ENCODE results near the gene SYT11.
"Not testable (repeated sequence)": the region's sequence is repeated elsewhere in the genome, so short reads cannot be mapped to it uniquely, and the experiment has no call there.

Gene SYT11

DNA sequence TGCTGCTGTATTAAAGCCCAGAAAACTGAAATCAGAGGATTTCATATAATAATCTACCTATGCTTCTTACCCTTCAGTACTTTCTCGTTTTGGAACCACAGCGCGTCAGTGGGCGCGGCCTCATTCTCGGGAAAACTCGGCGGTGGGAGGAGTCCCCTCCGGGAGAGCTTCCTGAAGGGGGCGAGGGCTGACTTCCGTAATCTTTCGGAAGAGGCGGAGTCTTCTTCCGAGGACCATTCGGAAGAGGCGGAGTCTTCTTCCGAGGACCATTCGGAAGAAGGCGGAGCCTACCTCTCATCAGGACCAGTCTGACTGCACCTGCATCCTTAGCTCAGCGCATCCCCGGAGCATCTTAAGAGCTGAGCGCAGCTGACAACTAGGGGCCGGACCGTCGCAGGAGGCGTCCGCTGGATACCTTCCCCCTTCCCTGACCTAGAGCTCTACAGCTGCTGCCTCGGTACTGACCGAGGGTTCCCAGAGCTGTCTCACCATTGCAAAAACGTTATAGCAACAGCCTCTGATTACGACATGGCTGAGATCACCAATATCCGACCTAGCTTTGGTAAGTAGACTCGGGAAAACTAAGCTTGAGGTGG is at the start of gene SYT11:
Gene SYT11, plus strand, starts transcription at position 334 of the 596 bp plus-strand sequence. Its CDS starts 195 bp downstream, at position 529.
- peak; percentile 99 for DNase-seq

DNA sequence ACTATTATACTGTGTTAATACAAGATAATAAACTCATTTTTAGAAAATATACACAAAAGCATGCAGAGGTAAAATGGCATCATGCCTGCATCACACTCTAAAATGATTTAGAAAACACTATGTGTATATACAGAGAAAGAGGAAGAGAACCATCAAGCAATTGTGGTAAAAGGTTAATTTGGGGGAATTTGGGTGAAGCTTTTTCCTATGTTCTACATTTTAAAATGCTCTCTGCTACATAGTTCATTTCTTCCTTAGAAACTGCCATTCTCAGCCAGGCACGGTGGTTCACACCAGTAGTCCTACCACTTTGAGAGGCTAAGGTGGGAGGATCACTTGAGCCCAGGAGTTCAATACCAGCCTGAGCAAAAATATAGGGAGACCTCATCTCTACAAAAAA is 46.5 kb upstream of the SYT11 start:
- no peak for DNase-seq

- DNase-seq: no peak
Measured at GRCh38 chr1:155813672-155814071, 45.7 kb upstream of the SYT11 start.

DNA sequence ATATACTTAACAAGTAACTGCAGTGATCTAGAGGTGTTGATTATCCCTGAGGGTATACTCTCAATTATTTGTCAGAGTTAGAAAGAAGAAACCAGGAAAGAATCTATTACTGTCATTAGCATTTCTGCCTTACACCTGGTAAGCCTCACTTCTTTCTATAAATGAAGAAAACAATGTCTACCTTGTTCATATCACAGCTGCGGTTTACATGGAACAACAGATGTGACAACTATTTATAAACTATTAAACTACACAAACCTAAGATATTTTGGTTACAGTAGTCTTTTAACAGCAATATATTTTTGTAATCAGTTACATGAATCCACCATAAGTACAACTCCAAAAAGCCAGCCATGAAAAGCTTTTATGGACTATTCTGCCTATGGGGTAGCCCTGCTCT is 43.0 kb upstream of the SYT11 start:
- DNase-seq: no peak

- no peak for DNase-seq
Measured at GRCh38 chr1:155827450-155827849, 31.9 kb upstream of the SYT11 start.

GRCh38 chr1:155831279-155831976 is 27.9 kb upstream of the SYT11 start:
- no peak for DNase-seq

DNA sequence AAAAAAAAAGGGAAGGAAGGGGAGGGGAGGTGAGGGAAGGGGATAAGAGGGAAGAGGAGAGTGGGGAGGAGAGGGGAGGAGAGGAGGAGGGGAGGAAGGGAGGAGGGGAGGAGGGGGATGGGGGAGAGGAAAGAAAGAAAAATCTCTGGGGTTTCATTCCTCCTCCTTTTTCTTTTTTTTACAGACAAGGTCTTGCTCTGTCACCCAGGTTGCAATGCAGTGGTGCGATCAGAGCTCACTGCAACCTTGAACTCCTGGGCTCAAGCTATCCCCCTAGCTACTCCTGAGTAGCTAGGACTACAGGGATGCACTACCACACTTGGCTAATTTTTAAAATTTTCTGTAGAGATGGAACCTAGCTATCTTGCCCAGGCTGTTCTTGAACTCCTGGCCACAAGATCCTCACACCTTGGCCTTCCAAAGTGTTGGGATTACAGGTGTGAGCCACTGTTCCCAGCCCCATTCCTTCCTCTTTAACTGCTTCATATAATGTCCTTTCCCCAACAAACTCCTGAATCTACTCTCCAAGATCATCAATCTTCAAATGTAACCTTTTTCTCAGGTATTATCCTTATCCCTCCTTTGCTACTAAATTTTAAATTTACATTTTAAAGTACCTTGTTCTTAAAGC is 25.6 kb upstream of the SYT11 start:
- DNase-seq: no peak

DNA sequence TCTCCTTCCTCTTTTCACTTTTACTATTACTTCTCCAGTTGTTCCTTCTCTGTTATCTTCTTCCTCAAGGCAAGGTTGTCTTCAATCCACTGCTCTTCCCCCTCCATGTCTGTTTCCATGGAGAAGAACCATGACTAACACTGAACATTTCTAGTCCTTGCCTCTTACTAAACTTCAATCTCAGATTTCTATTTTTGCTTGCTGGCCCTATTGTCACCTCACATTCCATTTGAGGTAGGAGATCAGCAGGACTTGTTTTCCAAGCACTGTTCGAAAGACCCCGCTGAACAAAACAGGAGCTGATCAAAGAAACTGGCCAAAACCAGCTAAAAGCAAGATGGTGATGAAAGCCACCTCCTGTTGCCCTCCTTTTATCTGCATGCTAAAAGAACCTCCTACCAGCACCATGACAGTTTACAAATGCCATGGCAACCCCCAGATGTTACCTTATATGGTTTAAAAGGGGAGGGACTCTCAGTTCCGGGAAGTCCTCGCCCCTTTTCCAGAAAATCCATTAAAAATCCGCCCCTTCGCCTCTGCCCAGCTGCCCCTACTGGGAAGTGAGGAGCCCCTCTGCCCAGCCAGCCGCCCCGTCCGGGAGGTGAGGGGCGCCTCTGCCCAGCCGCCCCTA is 25.0 kb upstream of the SYT11 start:
- no peak for DNase-seq

DNA sequence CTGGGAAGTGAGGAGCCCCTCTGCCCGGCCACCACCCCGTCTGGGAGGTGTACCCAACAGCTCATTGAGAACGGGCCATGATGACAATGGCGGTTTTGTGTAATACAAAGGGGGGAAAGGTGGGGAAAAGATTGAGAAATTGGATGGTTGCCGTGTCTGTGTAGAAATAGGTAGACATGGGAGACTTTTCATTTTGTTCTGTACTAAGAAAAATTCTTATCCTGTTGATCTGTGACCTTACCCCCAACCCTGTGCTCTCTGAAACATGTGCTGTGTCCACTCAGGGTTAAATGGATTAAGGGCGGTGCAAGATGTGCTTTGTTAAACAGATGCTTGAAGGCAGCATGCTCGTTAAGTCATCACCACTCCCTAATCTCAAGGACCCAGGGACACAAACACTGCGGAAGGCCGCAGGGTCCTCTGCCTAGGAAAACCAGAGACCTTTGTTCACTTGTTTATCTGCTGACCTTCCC is 24.4 kb upstream of the SYT11 start:
- DNase-seq: not testable (repeated sequence)

- no peak for DNase-seq
Measured at GRCh38 chr1:155835548-155835947, 23.8 kb upstream of the SYT11 start.

DNA sequence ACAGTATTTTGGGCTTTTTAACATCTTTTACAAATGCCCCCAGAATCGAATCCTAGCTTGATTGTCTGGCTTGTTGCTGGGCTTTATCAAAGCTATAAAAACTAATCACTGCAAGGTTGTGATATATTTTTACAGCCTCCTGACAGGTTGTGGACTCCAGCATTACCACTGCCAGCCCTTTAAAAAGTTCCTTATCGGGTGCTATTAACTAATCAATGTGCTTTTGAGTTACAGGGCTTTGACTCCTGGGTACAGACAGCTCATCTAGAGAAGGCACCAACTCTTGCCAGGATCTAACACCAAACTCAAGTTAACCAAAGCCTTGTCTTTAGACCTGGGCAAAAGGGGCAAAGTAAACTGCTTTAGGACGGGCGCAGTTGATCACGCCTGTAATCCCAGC is 19.0 kb upstream of the SYT11 start:
- no peak for DNase-seq

- DNase-seq: no peak
Measured at GRCh38 chr1:155844860-155845421, 14.4 kb upstream of the SYT11 start.

DNA sequence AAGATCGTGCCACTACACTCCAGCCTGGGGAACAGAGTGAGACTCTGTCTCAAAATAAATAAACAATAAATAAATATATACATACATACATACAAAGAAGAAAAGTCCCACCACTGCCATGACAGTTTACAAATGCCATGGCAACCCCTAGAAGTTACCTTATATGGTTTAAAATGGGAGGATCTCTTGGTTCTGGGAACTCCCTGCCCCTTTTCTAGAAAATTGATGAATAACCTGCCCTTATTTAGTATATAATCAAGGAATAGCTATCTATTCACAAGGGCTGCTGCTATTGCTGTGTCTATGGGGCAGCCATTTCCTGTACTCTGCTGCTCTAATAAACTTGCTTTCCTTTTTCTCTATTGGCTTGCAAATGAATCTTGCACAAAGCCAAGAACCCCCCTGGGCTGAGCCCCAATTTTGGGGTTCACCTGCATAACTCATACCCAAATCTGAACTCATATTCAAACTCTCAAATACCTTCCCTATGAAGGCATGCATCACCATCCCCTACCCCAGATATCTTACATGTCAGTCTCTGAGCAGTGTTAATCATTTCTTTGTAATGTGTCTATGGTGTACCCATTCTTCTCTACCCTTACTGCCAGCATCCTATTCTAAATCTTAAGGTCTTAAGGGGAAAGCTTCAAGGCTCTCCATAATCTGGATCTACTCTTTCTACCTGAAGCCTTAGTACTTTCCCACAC is 11.4 kb upstream of the SYT11 start:
- no peak for DNase-seq

DNA sequence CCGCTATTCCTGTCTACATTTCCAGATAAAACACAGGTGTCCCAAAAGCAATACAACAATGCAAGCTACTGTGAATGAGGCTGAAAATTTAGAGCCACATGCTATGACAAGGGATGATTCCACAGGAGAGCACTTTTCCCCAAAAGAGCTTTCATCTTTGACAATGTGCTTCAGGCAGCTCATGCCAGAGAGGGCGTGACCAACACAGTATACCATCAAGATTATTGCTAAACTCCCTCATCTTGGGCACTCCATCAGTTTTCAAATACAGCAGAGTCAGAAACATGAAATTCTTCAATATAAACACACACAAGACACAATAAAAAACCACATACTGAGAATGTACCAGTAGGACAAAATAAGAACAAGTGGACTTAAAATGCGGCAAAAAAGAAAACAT is 9.0 kb upstream of the SYT11 start:
- no peak for DNase-seq

GRCh38 chr1:155856257-155856974 is 3.0 kb upstream of the SYT11 start:
- DNase-seq: no peak

- peak; percentile 89 for DNase-seq
Measured at GRCh38 chr1:155856975-155857930, 2.1 kb upstream of the SYT11 start, which contains the start of gene GON4L. GON4L (minus strand) TSS chr1:155857214; CDS start chr1:155853780, 3,434 bp downstream.

GRCh38 chr1:155858800-155859233 is 550 bp upstream of the SYT11 start:
- DNase-seq: no peak

DNA sequence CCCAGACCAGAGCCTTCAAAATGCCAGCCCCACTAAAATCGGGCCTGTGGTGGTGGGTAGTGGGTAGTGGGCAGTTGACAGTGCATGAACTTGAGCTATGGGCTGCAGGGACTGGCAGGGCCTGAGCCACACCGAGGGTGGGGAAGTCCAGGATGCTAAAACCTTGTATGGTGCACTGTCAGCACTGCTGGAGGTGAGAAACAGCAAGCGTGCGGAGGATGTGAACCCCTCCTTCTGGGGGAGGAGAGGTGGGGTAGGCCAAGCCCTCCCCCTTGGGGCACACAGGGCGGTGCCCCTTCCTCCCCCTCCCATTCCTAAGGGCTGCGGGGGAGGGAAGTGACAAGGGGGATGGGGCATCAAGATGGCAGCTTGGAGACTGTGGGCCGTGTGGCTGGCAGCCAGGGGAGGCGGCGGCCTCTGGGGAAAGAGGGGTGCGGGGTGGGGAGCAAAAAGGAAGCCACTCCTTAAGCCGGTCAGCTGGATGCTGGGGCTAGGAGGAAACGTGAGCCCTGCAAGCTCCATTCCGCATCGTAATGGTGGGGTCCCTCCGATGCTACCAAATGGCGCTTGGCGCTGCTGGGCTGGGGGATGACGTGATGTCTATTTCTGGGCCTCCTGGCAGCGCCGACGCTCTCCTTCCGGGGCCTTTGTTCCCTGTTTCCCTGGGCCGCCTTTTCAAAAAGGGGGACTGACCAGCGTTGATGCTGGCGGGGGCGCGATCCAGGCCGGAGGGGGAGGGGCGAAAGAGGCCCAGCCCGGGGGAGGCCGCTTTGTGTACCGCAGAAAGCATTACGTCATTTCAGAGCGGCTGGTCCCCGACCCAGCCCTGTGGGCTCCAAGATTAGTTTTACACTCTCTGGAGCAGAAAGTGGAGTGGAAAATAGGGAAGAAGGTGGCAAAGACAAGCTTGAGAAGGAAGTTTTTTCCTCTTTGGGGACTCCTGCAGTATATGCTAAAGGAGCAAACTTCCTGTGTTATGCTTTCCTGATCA is 809 bp downstream of the SYT11 start:
- DNase-seq: no peak

- no peak for DNase-seq
Measured at GRCh38 chr1:155860970-155861510, 1.7 kb downstream of the SYT11 start.
